Neural cell (in vitro differentiated cells): ENCODE data around the gene GPALPP1. TPM values are rescaled to one million over a fixed set of nuclear protein-coding genes. Genes with fewer than 3 reads are reported as not detected.

Experiments used
- H2AFZ ChIP-seq: fragments of 200-600, 300-800 bp; sonication (generic), shearing (Covaris generic); 2 replicates; pipeline ENCODE4 v1.6.0; 2014; ENCODE audit warnings: low read depth, mild to moderate bottlenecking, antibody characterized with exemption, low read length, moderate library complexity
- H3F3A ChIP-seq: fragments of 200-600 bp; shearing (Covaris generic); 2 replicates; pipeline ENCODE4 v1.6.1; 2016; ENCODE audit warnings: mild to moderate bottlenecking, moderate library complexity, mixed read lengths, antibody characterized with exemption, low read length; ENCODE audit not compliant: insufficient read depth, poor library complexity, severe bottlenecking
- H3K27ac ChIP-seq: fragments of 200-600, 300-800 bp; sonication (generic), shearing (Covaris generic); 2 replicates; pipeline ENCODE4 v1.5.1; 2014; ENCODE audit warnings: mild to moderate bottlenecking, low read length, moderate library complexity
- H3K27me3 ChIP-seq: fragments of 300-800, 200-600 bp; sonication (generic), shearing (Covaris generic); 2 replicates; pipeline ENCODE4 v1.6.0; 2014; ENCODE audit warnings: mild to moderate bottlenecking, low read depth, low read length, moderate library complexity; ENCODE audit not compliant: insufficient read depth
- H3K36me3 ChIP-seq: fragments of 300-800, 200-600 bp; sonication (generic), shearing (Covaris generic); 2 replicates; pipeline ENCODE4 v1.5.1; 2014; ENCODE audit warnings: mild to moderate bottlenecking, antibody characterized with exemption, low read length, moderate library complexity; ENCODE audit not compliant: insufficient read depth
- H3K4me2 ChIP-seq: fragments of 300-800, 200-600 bp; sonication (generic), shearing (Covaris generic); 2 replicates; pipeline ENCODE4 v1.6.0; 2014; ENCODE audit warnings: mild to moderate bottlenecking, low read length
- H3K4me3 ChIP-seq: fragments of 300-800, 200-600 bp; sonication (generic), shearing (Covaris generic); 2 replicates; pipeline ENCODE4 v1.5.1; 2014; ENCODE audit warnings: mild to moderate bottlenecking, low read length, moderate library complexity
- H3K79me2 ChIP-seq: fragments of 200-600 bp; shearing (Covaris generic); replicated peaks from 2 replicates; pipeline ENCODE4 v1.6.0; 2014; ENCODE audit warnings: mild to moderate bottlenecking, low read length, moderate library complexity; ENCODE audit not compliant: insufficient read depth
- H3K9ac ChIP-seq: fragments of 300-800, 200-600 bp; sonication (generic), shearing (Covaris generic); 2 replicates; pipeline ENCODE4 v1.6.1; 2016; ENCODE audit warnings: mild to moderate bottlenecking, low read length, mixed read lengths
- H3K9me2 ChIP-seq: fragments of 200-600 bp; shearing (Covaris generic); 2 replicates; pipeline ENCODE4 v1.6.1; 2016; ENCODE audit warnings: mild to moderate bottlenecking, low read length, mixed read lengths; ENCODE audit not compliant: insufficient read depth
- H3K9me3 ChIP-seq: fragments of 200-600, 300-800 bp; sonication (generic), shearing (Covaris generic); 2 replicates; pipeline ENCODE4 v1.6.1; 2016; ENCODE audit warnings: mild to moderate bottlenecking, mixed run types, low read length, moderate library complexity, mixed read lengths
- H4K20me1 ChIP-seq: fragments of 200-600 bp; shearing (Covaris generic); 2 replicates; pipeline ENCODE4 v1.6.1; 2016; ENCODE audit warnings: mild to moderate bottlenecking, mixed run types; ENCODE audit not compliant: insufficient read depth
- EP300 ChIP-seq: fragments of 450-650 bp; conservative IDR thresholded peaks from 2 replicates; pipeline ENCODE4 v1.6.1; 2014; ENCODE audit warnings: antibody characterized with exemption, mild to moderate bottlenecking, moderate library complexity; ENCODE audit not compliant: poor library complexity, severe bottlenecking
- EZH2 ChIP-seq: fragments of 200-600, 300-800 bp; shearing (Covaris generic), sonication (generic); IDR thresholded peaks from 2 replicates; pipeline ENCODE4 v1.6.1; 2014; ENCODE audit warnings: antibody characterized with exemption, low read length, borderline replicate concordance, mild to moderate bottlenecking; ENCODE audit not compliant: insufficient read depth, poor library complexity, severe bottlenecking
- MXI1 ChIP-seq: fragments of 450-650 bp; conservative IDR thresholded peaks from 2 replicates; pipeline ENCODE4 v1.6.1; 2014; ENCODE audit warnings: antibody characterized with exemption, mild to moderate bottlenecking; ENCODE audit not compliant: poor library complexity, severe bottlenecking
- POLR2AphosphoS5 ChIP-seq: IDR thresholded peaks from 2 replicates; pipeline ENCODE4 v1.6.1; 2012
- RAD21 ChIP-seq: fragments of 450-650 bp; conservative IDR thresholded peaks from 2 replicates; pipeline ENCODE4 v1.6.1; 2014; ENCODE audit warnings: antibody characterized with exemption, mild to moderate bottlenecking, moderate library complexity
- SMC3 ChIP-seq: fragments of 450-650 bp; conservative IDR thresholded peaks from 2 replicates; pipeline ENCODE4 v1.6.1; 2014; ENCODE audit warnings: antibody characterized with exemption, mild to moderate bottlenecking, moderate library complexity; ENCODE audit not compliant: poor library complexity
- TAF1 ChIP-seq: IDR thresholded peaks from 2 replicates; pipeline ENCODE4 v1.6.1; 2012; ENCODE audit warnings: low read depth
- polyA plus RNA-seq: library from polyadenylated mRNA; depleted of rRNA; stranded (reverse); fragments of >200 nt; gene quantifications from 2 replicates; pipeline ENCODE4 v1.2.3, GENCODE V29; 2014
- TF ChIP-seq, protein P1 (sequence below): IDR thresholded peaks from 2 replicates; pipeline ENCODE4 v1.6.1; 2012; ENCODE audit warnings: borderline replicate concordance
- TF ChIP-seq, protein P2 (sequence below): fragments of 450-650 bp; IDR thresholded peaks from 2 replicates; pipeline ENCODE4 v1.5.1; 2014; ENCODE audit warnings: antibody characterized with exemption, mild to moderate bottlenecking, moderate library complexity; ENCODE audit not compliant: poor library complexity, severe bottlenecking

GPALPP1 gene
- polyA plus RNA-seq, 1 donor from 2014 or later: 49.7 TPM

DNA sequence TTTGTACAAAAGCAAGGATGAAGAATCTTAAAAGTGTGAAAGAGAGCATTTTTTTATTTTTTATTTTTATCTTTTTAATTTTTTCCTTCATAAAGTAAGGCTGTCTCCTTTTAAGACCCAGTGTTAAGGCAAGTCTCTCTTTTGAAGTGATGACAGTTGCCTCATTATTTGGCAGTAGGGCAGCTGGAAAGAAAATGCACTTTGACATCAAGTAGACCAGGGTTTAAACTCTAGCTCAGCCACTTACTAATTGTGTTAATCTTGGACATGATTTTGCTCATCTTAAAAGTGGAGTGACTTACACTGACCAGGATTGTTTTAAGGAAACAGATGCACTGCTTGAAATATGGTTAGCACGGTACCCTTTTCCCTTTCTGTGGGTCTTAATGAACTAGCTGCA is 18.5 kb downstream of the GPALPP1 start:
- Histone ChIP-seq H3K9me2 (no peaks in the 10 kb centered on the region), H2AFZ (no peak overlapping the region), H3K4me3 (no peak overlapping the region), H3K9me3 (no peaks in the 10 kb centered on the region), H3K36me3 (no peaks in the 10 kb centered on the region), H4K20me1 (no peaks in the 10 kb centered on the region), H3K9ac (no peak overlapping the region), H3K79me2 (no peaks in the 10 kb centered on the region), H3K27me3 (no peaks in the 10 kb centered on the region), H3F3A (no peaks in the 10 kb centered on the region), H3K4me2 (no peak overlapping the region), H3K27ac (no peak overlapping the region)
- no peak for TF ChIP-seq SMC3
- TF ChIP-seq, protein P1, sequence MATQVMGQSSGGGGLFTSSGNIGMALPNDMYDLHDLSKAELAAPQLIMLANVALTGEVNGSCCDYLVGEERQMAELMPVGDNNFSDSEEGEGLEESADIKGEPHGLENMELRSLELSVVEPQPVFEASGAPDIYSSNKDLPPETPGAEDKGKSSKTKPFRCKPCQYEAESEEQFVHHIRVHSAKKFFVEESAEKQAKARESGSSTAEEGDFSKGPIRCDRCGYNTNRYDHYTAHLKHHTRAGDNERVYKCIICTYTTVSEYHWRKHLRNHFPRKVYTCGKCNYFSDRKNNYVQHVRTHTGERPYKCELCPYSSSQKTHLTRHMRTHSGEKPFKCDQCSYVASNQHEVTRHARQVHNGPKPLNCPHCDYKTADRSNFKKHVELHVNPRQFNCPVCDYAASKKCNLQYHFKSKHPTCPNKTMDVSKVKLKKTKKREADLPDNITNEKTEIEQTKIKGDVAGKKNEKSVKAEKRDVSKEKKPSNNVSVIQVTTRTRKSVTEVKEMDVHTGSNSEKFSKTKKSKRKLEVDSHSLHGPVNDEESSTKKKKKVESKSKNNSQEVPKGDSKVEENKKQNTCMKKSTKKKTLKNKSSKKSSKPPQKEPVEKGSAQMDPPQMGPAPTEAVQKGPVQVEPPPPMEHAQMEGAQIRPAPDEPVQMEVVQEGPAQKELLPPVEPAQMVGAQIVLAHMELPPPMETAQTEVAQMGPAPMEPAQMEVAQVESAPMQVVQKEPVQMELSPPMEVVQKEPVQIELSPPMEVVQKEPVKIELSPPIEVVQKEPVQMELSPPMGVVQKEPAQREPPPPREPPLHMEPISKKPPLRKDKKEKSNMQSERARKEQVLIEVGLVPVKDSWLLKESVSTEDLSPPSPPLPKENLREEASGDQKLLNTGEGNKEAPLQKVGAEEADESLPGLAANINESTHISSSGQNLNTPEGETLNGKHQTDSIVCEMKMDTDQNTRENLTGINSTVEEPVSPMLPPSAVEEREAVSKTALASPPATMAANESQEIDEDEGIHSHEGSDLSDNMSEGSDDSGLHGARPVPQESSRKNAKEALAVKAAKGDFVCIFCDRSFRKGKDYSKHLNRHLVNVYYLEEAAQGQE: no peak
- no peak for TF ChIP-seq RAD21
- no peak for TF ChIP-seq EZH2
- TF ChIP-seq, protein P2, sequence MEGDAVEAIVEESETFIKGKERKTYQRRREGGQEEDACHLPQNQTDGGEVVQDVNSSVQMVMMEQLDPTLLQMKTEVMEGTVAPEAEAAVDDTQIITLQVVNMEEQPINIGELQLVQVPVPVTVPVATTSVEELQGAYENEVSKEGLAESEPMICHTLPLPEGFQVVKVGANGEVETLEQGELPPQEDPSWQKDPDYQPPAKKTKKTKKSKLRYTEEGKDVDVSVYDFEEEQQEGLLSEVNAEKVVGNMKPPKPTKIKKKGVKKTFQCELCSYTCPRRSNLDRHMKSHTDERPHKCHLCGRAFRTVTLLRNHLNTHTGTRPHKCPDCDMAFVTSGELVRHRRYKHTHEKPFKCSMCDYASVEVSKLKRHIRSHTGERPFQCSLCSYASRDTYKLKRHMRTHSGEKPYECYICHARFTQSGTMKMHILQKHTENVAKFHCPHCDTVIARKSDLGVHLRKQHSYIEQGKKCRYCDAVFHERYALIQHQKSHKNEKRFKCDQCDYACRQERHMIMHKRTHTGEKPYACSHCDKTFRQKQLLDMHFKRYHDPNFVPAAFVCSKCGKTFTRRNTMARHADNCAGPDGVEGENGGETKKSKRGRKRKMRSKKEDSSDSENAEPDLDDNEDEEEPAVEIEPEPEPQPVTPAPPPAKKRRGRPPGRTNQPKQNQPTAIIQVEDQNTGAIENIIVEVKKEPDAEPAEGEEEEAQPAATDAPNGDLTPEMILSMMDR: no peak
- TF ChIP-seq TAF1: no peak
- TF ChIP-seq POLR2AphosphoS5: no peak
- TF ChIP-seq EP300: no peak
- TF ChIP-seq MXI1: no peak

DNA sequence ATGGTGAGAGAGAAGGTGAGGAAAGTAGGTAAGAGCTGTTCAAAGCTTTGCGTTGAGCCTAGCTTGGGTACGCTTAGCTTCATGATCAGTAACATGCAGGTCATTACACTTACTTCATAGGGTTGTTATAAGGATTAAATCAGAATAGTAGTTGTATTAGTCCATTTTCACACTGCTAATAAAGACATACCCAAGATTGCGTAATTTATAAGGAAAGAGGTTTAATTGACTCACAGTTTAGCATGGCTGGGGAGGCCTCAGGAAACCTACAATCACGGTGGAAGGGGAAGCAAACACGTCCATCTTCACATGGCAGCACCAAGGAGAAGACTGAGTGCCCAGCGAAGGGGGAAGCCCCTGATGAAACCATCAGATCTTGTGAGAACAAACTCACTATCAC is 21.9 kb downstream of the GPALPP1 start:
- no peak overlapping the region for H3K4me3 ChIP-seq
- no peak overlapping the region for H3K9ac ChIP-seq
- H3F3A ChIP-seq: no peaks in the 10 kb centered on the region
- no peaks in the 10 kb centered on the region for H3K79me2 ChIP-seq
- no peak overlapping the region for H3K27ac ChIP-seq
- no peaks in the 10 kb centered on the region for H3K27me3 ChIP-seq
- TF ChIP-seq RAD21 (no peak), EZH2 (no peak)
- no peaks in the 10 kb centered on the region for H3K9me2 ChIP-seq
- no peaks in the 10 kb centered on the region for H4K20me1 ChIP-seq
- no peaks in the 10 kb centered on the region for H3K36me3 ChIP-seq
- no peak overlapping the region for H2AFZ ChIP-seq
- H3K9me3 ChIP-seq: no peaks in the 10 kb centered on the region
- no peak overlapping the region for H3K4me2 ChIP-seq

DNA sequence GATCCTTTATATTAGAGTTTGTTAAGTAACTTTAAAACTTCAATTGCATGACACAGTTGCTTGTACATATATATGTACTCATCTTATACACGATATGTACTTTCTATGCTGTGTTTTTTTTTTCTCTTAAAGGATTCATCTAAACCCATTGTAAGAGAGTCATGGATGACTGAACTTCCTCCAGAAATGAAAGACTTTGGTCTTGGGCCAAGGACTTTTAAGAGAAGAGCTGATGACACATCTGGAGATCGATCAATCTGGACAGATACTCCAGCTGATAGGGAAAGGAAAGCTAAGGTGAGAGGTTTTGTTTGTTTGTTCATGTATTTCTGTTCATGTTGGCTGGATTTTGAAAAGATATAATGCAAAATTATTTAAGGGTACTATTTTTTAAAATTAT is 26.0 kb downstream of the GPALPP1 start:
- Histone ChIP-seq H3K36me3 (no peaks in the 10 kb centered on the region), H3K4me2 (no peak overlapping the region)

More for the DNA sequence above, 26.0 kb downstream of the GPALPP1 start:
- no peaks in the 10 kb centered on the region for H3K79me2 ChIP-seq
- H3K9ac ChIP-seq: no peak overlapping the region
- H3K27ac ChIP-seq: no peak overlapping the region
- no peak overlapping the region for H2AFZ ChIP-seq
- H3K9me2 ChIP-seq: no peaks in the 10 kb centered on the region
- H3K4me3 ChIP-seq: no peak overlapping the region
- H3K27me3 ChIP-seq: no peaks in the 10 kb centered on the region
- no peaks in the 10 kb centered on the region for H3K9me3 ChIP-seq
- H4K20me1 ChIP-seq: no peaks in the 10 kb centered on the region
- no peaks in the 10 kb centered on the region for H3F3A ChIP-seq
- TF ChIP-seq RAD21 (no peak), EZH2 (no peak), SMC3 (no peak), EP300 (no peak), MXI1 (no peak), POLR2AphosphoS5 (no peak), TAF1 (no peak)
- TF ChIP-seq, protein P2: no peak
- TF ChIP-seq, protein P1: no peak
